ENCODE results near the gene USP12.

The USP12 gene

GRCh38 chr13:27183561-27184147 lies 12.0 kb upstream of the USP12 start:
- DNase-seq (ENCODE audit: low spot score): no peak

- peak; percentile 20 for DNase-seq (ENCODE audit: low spot score)
Measured at GRCh38 chr13:27182844-27183497, 11.4 kb upstream of the USP12 start.

- no peak for DNase-seq (ENCODE audit: low spot score)
Measured at GRCh38 chr13:27182054-27182453, 10.4 kb upstream of the USP12 start.

DNA sequence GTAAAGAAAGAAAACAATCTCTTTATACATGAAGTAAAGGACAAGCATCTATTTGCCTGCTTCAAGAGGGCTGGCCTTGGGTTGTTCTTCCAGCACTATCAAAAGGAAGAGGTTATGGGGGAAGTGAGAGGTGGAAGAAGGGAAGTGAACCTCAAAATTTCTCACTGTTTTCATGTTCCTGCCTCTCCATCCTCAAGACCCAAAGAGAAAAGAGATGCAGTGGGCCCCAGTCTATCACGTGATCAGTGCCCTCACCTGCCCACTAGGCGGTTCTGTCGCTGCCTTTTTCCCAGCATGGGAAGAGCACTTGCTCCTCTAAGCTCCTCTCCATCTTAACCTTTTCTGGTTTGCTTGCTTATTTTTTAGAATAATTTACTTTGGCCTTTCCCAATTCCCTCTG lies 6.2 kb upstream of the USP12 start:
- DNase-seq (ENCODE audit: low spot score): peak; percentile 13

- no peak for DNase-seq (ENCODE audit: low spot score)
Measured at GRCh38 chr13:27176470-27177410, 5.1 kb upstream of the USP12 start.

DNA sequence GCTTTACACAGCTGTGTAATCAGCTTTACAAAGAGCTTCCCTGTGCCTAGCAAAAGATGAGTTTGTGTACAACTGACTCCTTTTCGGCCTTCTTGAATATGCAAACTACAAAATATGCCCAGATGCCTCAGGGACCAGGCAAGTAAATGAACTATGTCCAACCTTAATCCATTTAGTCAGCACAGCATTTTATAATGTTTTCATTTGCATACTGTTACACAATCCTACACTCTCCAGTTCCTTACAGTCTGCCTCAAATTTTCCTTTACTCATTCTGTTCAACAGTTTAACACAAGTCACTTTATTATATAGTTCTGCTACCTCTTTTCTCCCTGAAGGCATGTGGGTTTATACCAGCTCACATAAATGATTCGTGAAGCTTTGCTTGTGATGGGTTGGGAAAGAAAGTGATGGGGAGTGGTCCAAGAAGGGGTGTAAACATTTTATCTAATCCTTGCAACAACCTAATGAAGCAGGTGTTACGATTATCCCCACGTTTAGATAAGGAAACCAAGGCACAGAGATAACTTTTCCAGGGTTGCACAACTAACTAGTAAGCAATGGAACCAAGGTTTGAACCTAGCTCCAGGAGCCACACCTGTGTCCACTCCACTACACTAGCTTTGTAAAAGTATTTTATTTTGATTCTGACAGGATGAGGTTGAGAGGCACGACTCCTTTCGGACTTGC lies 3.3 kb upstream of the USP12 start:
- DNase-seq (ENCODE audit: low spot score): no peak

DNA sequence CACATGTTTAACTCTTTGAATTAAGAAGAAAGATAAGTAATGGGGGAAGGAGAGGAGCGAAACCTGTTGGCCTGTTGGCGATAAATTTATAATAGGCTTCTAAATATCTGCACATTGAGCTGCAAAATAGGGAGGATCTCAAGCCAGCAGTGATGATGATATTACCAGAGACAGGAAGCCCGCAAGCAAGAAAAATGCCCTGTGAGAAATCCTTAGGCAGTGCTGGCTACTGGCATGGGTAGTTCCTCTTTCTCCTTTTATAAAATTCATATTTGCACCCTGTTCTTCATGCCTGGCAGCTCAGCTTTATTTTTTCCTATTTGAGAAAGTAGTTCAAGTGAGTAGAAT lies 858 bp upstream of the USP12 start:
- DNase-seq (ENCODE audit: low spot score): peak; percentile 51

GRCh38 chr13:27171827-27172494 lies 350 bp upstream of the USP12 start:
- DNase-seq (ENCODE audit: low spot score): peak; percentile 90

DNA sequence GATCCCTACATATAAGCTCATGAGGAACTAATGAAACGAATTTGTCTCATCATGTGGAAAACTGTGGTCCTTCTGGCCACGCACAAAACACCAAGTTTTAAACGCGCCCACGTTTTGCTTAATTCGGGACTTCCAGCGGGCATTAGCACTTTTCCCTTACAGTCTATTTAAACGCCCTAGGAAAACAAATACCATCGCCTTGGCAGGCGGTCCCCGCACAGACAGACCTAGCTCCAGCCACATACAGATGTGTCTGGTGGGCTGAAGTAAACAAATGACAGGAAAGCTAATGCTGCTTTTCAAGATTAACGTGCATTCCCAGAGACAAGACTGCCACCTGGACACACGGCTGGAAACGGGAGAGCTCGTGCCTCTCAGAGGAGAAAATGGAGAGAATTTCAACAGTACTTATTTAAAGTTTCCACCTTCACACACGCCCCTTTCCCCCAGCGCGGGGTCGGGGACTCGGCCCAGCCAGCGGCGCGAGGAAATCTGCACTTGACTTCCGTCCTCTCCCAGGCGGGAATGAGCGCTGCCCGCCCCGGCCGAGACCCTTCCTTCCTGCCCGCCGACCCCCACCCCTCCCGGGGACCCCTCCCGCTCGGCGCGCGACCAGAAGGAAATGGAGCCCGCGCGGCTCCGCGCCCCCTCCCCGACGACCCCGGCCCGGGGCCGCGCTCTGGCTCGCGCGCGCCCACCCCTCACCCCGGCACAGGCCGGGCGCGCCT lies 931 bp downstream of the USP12 start:
- peak; percentile 75 for DNase-seq (ENCODE audit: low spot score)

DNA sequence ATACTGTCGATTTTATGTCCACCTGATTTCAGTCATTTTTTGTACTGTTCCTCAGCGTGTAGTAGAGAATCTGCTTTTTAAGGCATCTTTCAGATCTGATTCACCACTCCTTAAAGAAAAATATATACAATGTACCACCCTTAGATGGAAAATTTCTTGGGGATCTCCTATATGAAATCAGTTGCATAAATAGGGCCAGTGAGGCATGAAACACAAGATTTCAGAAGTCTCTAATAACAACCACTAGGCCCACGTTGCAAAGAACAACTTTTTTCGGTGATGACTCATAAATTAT lies 1.4 kb downstream of the USP12 start:
- peak; percentile 63 for DNase-seq (ENCODE audit: low spot score)

GRCh38 chr13:27168906-27169657 lies 2.5 kb downstream of the USP12 start:
- no peak for DNase-seq (ENCODE audit: low spot score)

DNA sequence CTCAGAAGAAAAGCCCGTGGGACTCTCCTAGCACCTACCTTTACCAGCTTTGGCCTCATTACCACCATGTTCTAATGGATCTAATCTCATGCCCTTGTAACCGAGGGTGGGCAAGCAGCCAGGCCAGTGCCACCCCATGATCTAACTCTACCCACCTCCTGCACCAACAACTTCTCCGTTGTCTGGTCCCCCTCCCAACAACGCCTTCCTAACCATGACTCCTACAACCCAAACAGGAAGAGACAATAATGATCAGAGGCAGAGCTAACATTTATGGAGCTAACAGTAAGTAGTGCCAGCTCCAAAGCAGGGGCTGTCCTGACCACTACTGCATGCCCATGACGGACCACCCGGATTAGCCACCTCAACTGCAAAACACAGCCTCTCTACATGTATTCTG lies 3.5 kb downstream of the USP12 start:
- DNase-seq (ENCODE audit: low spot score): no peak

GRCh38 chr13:27166313-27166712 lies 5.3 kb downstream of the USP12 start:
- no peak for DNase-seq (ENCODE audit: low spot score)

- DNase-seq (ENCODE audit: low spot score): no peak
Measured at GRCh38 chr13:27161980-27162379, 9.6 kb downstream of the USP12 start.

- DNase-seq (ENCODE audit: low spot score): no peak
Measured at GRCh38 chr13:27161423-27161822, 10.2 kb downstream of the USP12 start.

DNA sequence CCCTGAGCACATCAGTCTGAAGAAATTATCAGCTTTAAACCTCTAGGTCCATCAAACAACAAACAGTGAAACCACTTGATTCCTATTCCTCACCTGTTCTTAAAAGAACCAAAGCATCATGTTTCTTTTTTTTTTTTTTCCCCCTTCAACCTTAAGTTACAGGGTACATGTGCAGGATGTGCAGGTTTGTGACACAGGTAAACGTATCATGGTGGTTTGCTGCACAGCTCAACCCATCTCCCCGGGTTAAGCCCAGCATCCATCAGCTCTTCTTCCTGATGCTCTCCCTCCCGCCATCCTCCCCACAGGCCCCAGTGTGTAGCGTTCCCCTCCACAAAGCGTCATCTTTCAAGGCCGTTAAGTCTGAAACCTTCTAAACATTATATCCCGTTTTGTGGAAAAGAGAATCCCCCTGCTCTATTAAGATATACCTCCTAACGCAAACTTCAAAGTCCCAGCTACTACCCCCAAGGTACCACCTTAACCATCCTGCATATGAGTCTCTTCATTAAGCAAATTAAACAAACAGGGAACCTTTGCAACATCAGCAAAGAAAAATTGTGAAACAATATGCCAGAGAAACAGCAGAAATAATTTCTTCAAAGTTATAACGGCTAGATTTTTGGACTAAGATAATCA lies 10.8 kb downstream of the USP12 start:
- DNase-seq (ENCODE audit: low spot score): no peak

DNA sequence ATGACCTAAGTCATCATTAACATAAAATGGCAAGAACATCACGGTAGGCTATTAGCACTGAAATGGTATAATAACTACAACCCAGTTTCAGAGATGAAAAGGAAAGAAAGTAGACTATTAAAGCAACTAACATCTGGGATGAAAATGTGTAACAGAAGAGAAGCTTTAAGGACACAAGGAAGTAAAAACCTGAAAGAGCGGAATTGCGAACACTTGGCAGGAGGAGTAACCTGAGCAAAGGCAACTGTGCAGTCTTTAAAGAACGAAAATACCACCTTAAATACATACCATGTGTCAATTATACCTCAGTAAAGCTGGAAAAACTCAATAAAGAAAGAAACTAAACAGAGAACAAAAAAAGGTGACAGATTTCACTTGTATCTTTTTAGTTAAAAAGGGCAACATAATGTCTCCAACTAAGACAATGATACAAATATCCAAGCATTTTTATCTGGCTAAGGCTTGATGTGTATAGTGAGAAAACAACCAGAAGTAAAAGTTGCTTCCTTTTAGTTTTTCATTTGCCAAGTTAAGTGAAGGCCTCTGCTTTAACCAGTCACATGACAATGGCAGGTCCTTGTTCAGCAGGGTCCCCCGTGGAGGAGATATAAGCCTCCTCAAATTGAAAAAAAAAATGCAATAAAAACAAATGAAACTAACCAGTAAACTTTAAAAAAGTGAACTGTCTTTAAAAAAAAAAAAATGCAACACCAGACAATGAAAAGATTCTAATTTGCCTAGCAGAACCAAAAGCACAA lies 11.6 kb downstream of the USP12 start:
- DNase-seq (ENCODE audit: low spot score): no peak

GRCh38 chr13:27158335-27158734 lies 13.3 kb downstream of the USP12 start:
- no peak for DNase-seq (ENCODE audit: low spot score)

DNA sequence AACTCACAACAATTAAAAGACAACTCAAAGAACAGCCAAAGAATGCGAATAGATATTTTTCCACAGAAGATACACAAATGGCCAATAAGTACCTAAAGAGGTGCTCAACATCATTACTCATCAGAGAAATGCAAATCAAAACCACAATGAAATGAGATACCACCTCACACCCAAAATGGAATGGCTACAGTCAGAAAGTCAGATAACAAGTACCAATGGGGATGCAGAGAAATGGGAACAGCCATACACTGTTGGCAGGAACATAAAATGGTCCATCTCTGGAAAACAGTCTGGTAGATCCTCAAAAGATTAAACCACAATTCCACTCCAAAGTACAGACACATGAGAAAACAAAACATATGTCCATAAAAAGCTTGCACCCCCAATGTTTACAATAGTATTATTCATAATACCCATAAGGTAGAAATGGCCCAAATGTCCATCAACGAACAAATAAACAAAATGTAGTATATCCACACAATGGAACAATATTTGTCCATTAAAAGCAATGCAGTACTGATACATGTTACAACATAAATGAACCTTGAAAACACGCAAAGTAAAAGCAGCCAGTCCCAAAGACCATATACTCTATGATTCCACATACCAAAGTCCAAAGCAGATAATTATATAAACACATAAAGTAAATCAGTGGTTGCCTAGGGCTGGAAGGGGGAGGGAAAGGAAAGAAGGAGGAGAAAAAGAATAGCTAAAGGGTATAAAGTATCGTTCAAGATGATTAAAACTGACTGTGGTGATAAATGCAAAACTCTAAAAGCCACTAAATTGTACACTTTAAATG lies 19.6 kb downstream of the USP12 start:
- peak; percentile 11 for DNase-seq (ENCODE audit: low spot score)
